GM12878 (cell line): ENCODE measurements around the gene ERVH48-1.

ENCODE experiments used
- CBFB ChIP-seq: IDR thresholded peaks from 2 replicates; pipeline ENCODE4 v1.6.1; 2016; ENCODE audit warnings: antibody characterized with exemption, low read depth
- CBX5 ChIP-seq: sonication (generic); IDR thresholded peaks from 2 replicates; pipeline ENCODE4 v1.6.1; 2016; ENCODE audit warnings: low read depth, moderate library complexity, mild to moderate bottlenecking, inconsistent platforms
- CTCF ChIP-seq, 3 experiments: IDR thresholded peaks in 2 of 3; conservative IDR thresholded peaks in 1 of 3; 2 replicates each; pipeline ENCODE4 v1.5.1; 2011; ENCODE audit warnings: low read depth in 3 of 3, low read length in 3 of 3, mild to moderate bottlenecking in 3 of 3, control low read depth in 2 of 3, moderate library complexity in 2 of 3, inconsistent platforms in 1 of 3, mixed read lengths in 1 of 3; ENCODE audit not compliant: control insufficient read depth in 2 of 3, insufficient read depth in 1 of 3; ENCODE audit errors: extremely low read depth in 1 of 3
- HCFC1 ChIP-seq: fragments of 150-350 bp; IDR thresholded peaks from 2 replicates; pipeline ENCODE4 v1.6.1; 2014; ENCODE audit warnings: low read length
- JUND ChIP-seq: IDR thresholded peaks from 2 replicates; pipeline ENCODE4 v1.6.1; 2012; ENCODE audit warnings: low read depth, mild to moderate bottlenecking, low read length, improper control_type of control experiment, moderate library complexity
- MXI1 ChIP-seq: fragments of 150-350 bp; IDR thresholded peaks from 2 replicates; pipeline ENCODE4 v1.6.1; 2011; ENCODE audit warnings: low read depth, mild to moderate bottlenecking, inconsistent platforms, low read length, improper control_type of control experiment
- MYC ChIP-seq: IDR thresholded peaks from 2 replicates; pipeline ENCODE4 v1.6.1; 2011; ENCODE audit warnings: mild to moderate bottlenecking, low read length, moderate library complexity, inconsistent platforms; ENCODE audit not compliant: insufficient read depth, insufficient replicate concordance, insufficient read length, severe bottlenecking
- REST ChIP-seq: IDR thresholded peaks from 2 replicates; pipeline ENCODE4 v1.6.1; 2012; ENCODE audit warnings: mild to moderate bottlenecking, low read depth, low read length
- YY1 ChIP-seq: IDR thresholded peaks from 2 replicates; pipeline ENCODE4 v1.6.1; 2011; ENCODE audit warnings: low read depth, mild to moderate bottlenecking, low read length

- TF ChIP-seq CTCF (IDR thresholded peaks at IDR 0.05 in 2 of 3, conservative IDR thresholded peaks at IDR 0.05 in 1 of 3; ENCODE audit: control insufficient read depth in 2 of 3, extremely low read depth in 1 of 3, insufficient read depth in 1 of 3, low read depth in 3 of 3, low read length in 3 of 3) = no peak
- TF ChIP-seq MYC = no peak
- no peak for TF ChIP-seq HCFC1
- peak; percentile 6; the same call in 1 of the 2 replicates for TF ChIP-seq CBFB
- no peak for TF ChIP-seq MXI1
- no peak for TF ChIP-seq YY1
- no peak for TF ChIP-seq JUND
- TF ChIP-seq REST = no peak
- no peak for TF ChIP-seq CBX5
Observed at GRCh38 chr21:42924433-42924751, 1.0 kb downstream of the ERVH48-1 start.
